ENCODE data around the gene SPOCK1. TPM values are rescaled to one million over a fixed set of nuclear protein-coding genes. Genes with fewer than 3 reads are reported as not detected.

SPOCK1 gene
- total and polyA plus RNA-seq, 2 experiments from 2014 or later: 8.2 to 10.5 TPM

GRCh38 chr5:137250421-137250820 lies 248.7 kb downstream of the SPOCK1 start:
- Histone ChIP-seq H3K79me2 (replicated peaks; ENCODE audit: insufficient read depth) (no peaks in the 10 kb centered on the region), H3K4me2 (no peak overlapping the region), H3K4me1 (ENCODE audit: insufficient read depth) (no peaks in the 10 kb centered on the region), H3K27me3 (ENCODE audit: insufficient read depth) (no peaks in the 10 kb centered on the region), H2AFZ (no peak overlapping the region), H3K27ac (ENCODE audit: low read depth) (no peak overlapping the region), H3K4me3 (no peak overlapping the region), H3K9me2 (ENCODE audit: insufficient read depth) (peaks cover 6% of the 10 kb centered on the region; the same call in 1 of the 2 replicates), H4K20me1 (replicated peaks; ENCODE audit: insufficient read depth) (no peaks in the 10 kb centered on the region), H3F3A (replicated peaks; ENCODE audit: low read depth) (no peaks in the 10 kb centered on the region), H3K36me3 (ENCODE audit: insufficient read depth) (no peaks in the 10 kb centered on the region)
- Mint-ChIP-seq H3K4me3 (no peak overlapping the region), H3K27ac (no peak overlapping the region), H3K27me3 (ENCODE audit: insufficient read depth, low read depth, poor library complexity) (peaks cover 9% of the 10 kb centered on the region), H3K4me1 (no peaks in the 10 kb centered on the region), H3K36me3 (ENCODE audit: low read depth) (no peaks in the 10 kb centered on the region), H3K9me3 (no peaks in the 10 kb centered on the region)
- ATAC-seq: no peak
- TF ChIP-seq JUNB (IDR thresholded peaks at IDR 0.05; ENCODE audit: unreplicated experiment) (no peak), EZH2 (IDR thresholded peaks at IDR 0.05; ENCODE audit: low read depth, unreplicated experiment) (no peak), NANOG (IDR thresholded peaks at IDR 0.05; ENCODE audit: borderline replicate concordance) (no peak), ZNF462 (CRISPR knock-in tag; IDR thresholded peaks at IDR 0.05) (no peak), CREB1 (CRISPR knock-in tag; IDR thresholded peaks at IDR 0.05; ENCODE audit: low read depth) (no peak), STAT1 (IDR thresholded peaks at IDR 0.05; ENCODE audit: unreplicated experiment) (no peak), CTCF (conservative IDR thresholded peaks at IDR 0.05; ENCODE audit: low read depth in 2 of 2) (no peak), ZNF331 (CRISPR knock-in tag; IDR thresholded peaks at IDR 0.05; ENCODE audit: low read depth) (no peak), REST (IDR thresholded peaks at IDR 0.05; ENCODE audit: unreplicated experiment) (no peak), POLR2AphosphoS5 (IDR thresholded peaks at IDR 0.05; ENCODE audit: low read depth) (no peak), ETS1 (IDR thresholded peaks at IDR 0.05) (no peak), ZNF114 (CRISPR knock-in tag; IDR thresholded peaks at IDR 0.05) (no peak), EZH2phosphoT487 (IDR thresholded peaks at IDR 0.05; ENCODE audit: unreplicated experiment) (no peak)
- no peak for DNase-seq (ENCODE audit: low spot score)

All from GM23338 (cell line).